Erythroblast (primary cell): Measurements from ENCODE around the gene TULP1.

Experiments
- GATA1 ChIP-seq: IDR thresholded peaks from 2 replicates; pipeline ENCODE4 v1.6.1; 2011; ENCODE audit warnings: low read depth, mild to moderate bottlenecking, control low read depth, low read length, moderate library complexity
- POLR2A ChIP-seq: IDR thresholded peaks from 2 replicates; pipeline ENCODE4 v1.6.1; 2011; ENCODE audit warnings: mild to moderate bottlenecking, low read length

GRCh38 chr6:35486005-35486925 is 26.4 kb downstream of the TULP1 start:
- no peak for TF ChIP-seq POLR2A
- TF ChIP-seq GATA1 = no peak
